Measurements from ENCODE around the gene MAP3K6. TPM values are rescaled to one million over a fixed set of nuclear protein-coding genes. Genes with fewer than 3 reads are reported as not detected.

The MAP3K6 gene
- total RNA-seq, 1 experiment from 2014 or later: 7.7 TPM

- no peak overlapping the region for H2BK120ac ChIP-seq (ENCODE audit: low read depth, low read length, poor library complexity, severe bottlenecking)
- H2BK12ac ChIP-seq (ENCODE audit: insufficient read length, low read depth, low read length): no peak overlapping the region
- H3K18ac ChIP-seq (ENCODE audit: insufficient read length, low read depth, low read length): peak overlapping the region; percentile 41
- TF ChIP-seq CTCF (conservative IDR thresholded peaks at IDR 0.05): no peak
- no peaks in the 10 kb centered on the region for H3K79me2 ChIP-seq (ENCODE audit: insufficient read depth, low read length)
- no peak overlapping the region for H3K23ac ChIP-seq (ENCODE audit: insufficient read length, low read depth, low read length)
- peaks cover 2% of the 10 kb centered on the region for H3K4me1 ChIP-seq (ENCODE audit: insufficient read depth, low read length)
- H3K4me2 ChIP-seq (ENCODE audit: insufficient read depth, insufficient read length, low read length): peak overlapping the region; percentile 81
- H2AFZ ChIP-seq (ENCODE audit: low read length): peak overlapping the region; percentile 53
- peaks cover 0 to 4% (median 3%) of the 10 kb centered on the region in 3 experiments; a peak in 2 of 7 replicates for H3K36me3 Mint-ChIP-seq (ENCODE audit: insufficient read depth in 1 of 3, low read depth in 3 of 3)
- WGBS (ENCODE audit: extremely low coverage, insufficient read length, low lambda C conversion rate): no CpG with 5 or more reads among the region's 13 CpGs
- no peak overlapping the region for H3T11ph ChIP-seq (ENCODE audit: low read length)
- no peak overlapping the region for H3K4ac ChIP-seq (ENCODE audit: low read depth, low read length)
- H4K20me1 ChIP-seq (ENCODE audit: control insufficient read depth, insufficient read depth, insufficient read length): no peaks in the 10 kb centered on the region
- H3K27ac ChIP-seq (ENCODE audit: insufficient read length, low read depth, low read length): no peak overlapping the region
- H3K79me1 ChIP-seq (ENCODE audit: insufficient read depth, low read depth, low read length, poor library complexity, severe bottlenecking): no peaks in the 10 kb centered on the region
- H3K9me3 ChIP-seq (ENCODE audit: control insufficient read depth, low read depth, low read length): no peaks in the 10 kb centered on the region
- H3K56ac ChIP-seq (ENCODE audit: insufficient read length, low read depth, low read length): no peak overlapping the region
- H2AK5ac ChIP-seq (ENCODE audit: insufficient read length, low read length): no peak overlapping the region
- no peak overlapping the region for H2BK15ac ChIP-seq (ENCODE audit: low read depth, low read length)
- H4K91ac ChIP-seq (ENCODE audit: insufficient read length, low read depth, low read length): no peak overlapping the region
- peaks cover 4% of the 10 kb centered on the region for H3K23me2 ChIP-seq (ENCODE audit: insufficient read length, low read depth, low read length, poor library complexity, severe bottlenecking)
- H3K9me3 Mint-ChIP-seq: no peaks in the 10 kb centered on the region; a peak in 3 of 5 replicates
- no peak overlapping the region for H3K9ac ChIP-seq (ENCODE audit: extremely low read depth, insufficient read length, low read length)
- no peak overlapping the region for H2BK20ac ChIP-seq (ENCODE audit: low read depth, low read length, poor library complexity, severe bottlenecking)
- H3K27me3 Mint-ChIP-seq (ENCODE audit: low read depth): peaks cover 2% of the 10 kb centered on the region
- H3K14ac ChIP-seq (ENCODE audit: insufficient read depth, low read length): no peak overlapping the region; the same call in 1 of the 2 replicates
- H3K4me1 Mint-ChIP-seq: peaks cover 24 to 26% of the 10 kb centered on the region in 2 experiments
- peak overlapping the region; percentile 84 to 92 for H3K4me3 Mint-ChIP-seq
- no peak overlapping the region for H4K8ac ChIP-seq (replicated peaks; ENCODE audit: insufficient read length, low read depth, low read length)
- peak overlapping the region; percentile 83 to 96 (median 93); a peak in 5 of 7 replicates for H3K27ac Mint-ChIP-seq
- H4K5ac ChIP-seq (ENCODE audit: insufficient read length, low read depth, low read length): no peak overlapping the region
- H3K27me3 ChIP-seq (ENCODE audit: insufficient read depth, low read length): no peaks in the 10 kb centered on the region
- H2BK5ac ChIP-seq (ENCODE audit: insufficient read length, low read length): no peak overlapping the region
- peak; percentile 86 for DNase-seq
These were observed 24.8 kb upstream of the MAP3K6 start for GRCh38 chr1:27391511-27392095.

Data from H9 (cell line).